Vagina (tissue), 2 donors: ENCODE data around the gene GAS7. TPM values are rescaled to one million over a fixed set of nuclear protein-coding genes. Genes with fewer than 3 reads are reported as not detected.
A peak's percentile ranks its signal among the peaks of the same experiment; 100 is the strongest.

Experiments used
- DNase-seq, 2 donors: peaks; one replicate each; pipeline ENCODE4 v3.0.0-alpha.2; 2017; ENCODE audit errors: extremely low spot score in 2 of 2
- H3K27ac ChIP-seq: fragments of 200-600 bp; sonication (generic); one replicate; pipeline ENCODE4 v1.5.1; 2019
- H3K27me3 ChIP-seq: fragments of 200-600 bp; sonication (generic); one replicate; pipeline ENCODE4 v1.5.1; 2019
- H3K36me3 ChIP-seq, 2 donors: fragments of 200-600 bp; sonication (generic); one replicate each; pipeline ENCODE4 v1.5.1; 2017 to 2019
- H3K4me1 ChIP-seq: fragments of 200-600 bp; sonication (generic); one replicate; pipeline ENCODE4 v1.5.1; 2019
- H3K4me3 ChIP-seq, 2 donors: fragments of 200-600 bp; sonication (generic); 1 replicate in 1 of 2; 2 replicates in 1 of 2; pipeline ENCODE4 v1.5.1; 2016 to 2019
- H3K9me3 ChIP-seq: fragments of 200-600 bp; sonication (generic); one replicate; pipeline ENCODE4 v1.5.1; 2019
- POLR2A ChIP-seq, 2 donors: fragments of 450-650 bp; IDR thresholded peaks; one replicate each; pipeline ENCODE4 v1.6.1; 2017; ENCODE audit warnings: antibody characterized with exemption in 2 of 2, mild to moderate bottlenecking in 2 of 2, moderate library complexity in 2 of 2
- POLR2AphosphoS5 ChIP-seq, 2 donors: sonication (generic); formaldehyde crosslinking; IDR thresholded peaks; one replicate each; pipeline ENCODE4 v1.9.0; 2017; ENCODE audit warnings: antibody characterized with exemption in 2 of 2, mild to moderate bottlenecking in 2 of 2, low read depth in 1 of 2; ENCODE audit not compliant: insufficient read depth in 1 of 2
- intact Hi-C: fragments of 100-400 bp; cut with DNase I; formaldehyde crosslinking; loops from one replicate; pipeline ENCODE4 v1.15.1; 2023
- total RNA-seq: library from RNA; depleted of rRNA; stranded (reverse); fragments of >200 nt; gene quantifications from one replicate; pipeline ENCODE4 v1.2.3, GENCODE V29; 2016
- TF ChIP-seq, protein P1 (sequence below), 3 experiments: fragments of 450-650 bp in 2 of 3; fragments of 200-600 bp in 1 of 3; sonication (generic) in 1 of 3; IDR thresholded peaks; one replicate each; pipeline ENCODE4 v1.5.1; 2017 to 2019; ENCODE audit warnings: antibody characterized with exemption in 3 of 3, mild to moderate bottlenecking in 2 of 3, moderate library complexity in 2 of 3

The GAS7 gene
- total RNA-seq, 1 donor from 2014 or later, result 47.1 TPM

DNA sequence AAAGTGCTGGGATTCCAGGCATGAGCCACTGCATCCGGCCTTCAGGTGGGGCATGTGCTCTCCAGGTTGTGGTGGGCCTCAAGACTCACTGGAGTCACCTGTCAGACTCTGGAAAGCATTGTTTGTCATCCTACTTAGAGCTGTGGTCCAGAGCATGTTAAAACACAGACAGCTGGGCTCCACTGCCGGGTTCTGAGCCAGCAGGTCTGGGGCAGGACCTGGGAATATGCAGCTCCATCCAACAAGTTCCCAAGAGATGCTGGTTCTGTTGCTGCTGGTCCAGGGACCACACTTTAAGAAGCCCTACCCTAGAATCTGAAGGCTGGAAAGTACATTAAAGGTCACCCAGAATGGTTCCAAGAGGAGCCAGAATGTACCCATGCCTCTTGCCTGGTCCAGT is 75.3 kb downstream of the GAS7 start:
- no peaks in the 10 kb centered on the region for H3K9me3 ChIP-seq
- H3K4me3 ChIP-seq, result no peak overlapping the region
- H3K4me1 ChIP-seq, result peaks cover 93% of the 10 kb centered on the region
- peak overlapping the region; percentile 76 for H3K27ac ChIP-seq
- H3K36me3 ChIP-seq, result no peaks in the 10 kb centered on the region
- intact Hi-C loops, result no loop called here
- no peak for DNase-seq
- no peaks in the 10 kb centered on the region for H3K27me3 ChIP-seq
- TF ChIP-seq POLR2AphosphoS5 (IDR thresholded peaks at IDR 0.05; ENCODE audit: insufficient read depth in 1 of 2, low read depth in 1 of 2) (no peak), POLR2A (IDR thresholded peaks at IDR 0.05) (no peak)
- TF ChIP-seq, protein P1, sequence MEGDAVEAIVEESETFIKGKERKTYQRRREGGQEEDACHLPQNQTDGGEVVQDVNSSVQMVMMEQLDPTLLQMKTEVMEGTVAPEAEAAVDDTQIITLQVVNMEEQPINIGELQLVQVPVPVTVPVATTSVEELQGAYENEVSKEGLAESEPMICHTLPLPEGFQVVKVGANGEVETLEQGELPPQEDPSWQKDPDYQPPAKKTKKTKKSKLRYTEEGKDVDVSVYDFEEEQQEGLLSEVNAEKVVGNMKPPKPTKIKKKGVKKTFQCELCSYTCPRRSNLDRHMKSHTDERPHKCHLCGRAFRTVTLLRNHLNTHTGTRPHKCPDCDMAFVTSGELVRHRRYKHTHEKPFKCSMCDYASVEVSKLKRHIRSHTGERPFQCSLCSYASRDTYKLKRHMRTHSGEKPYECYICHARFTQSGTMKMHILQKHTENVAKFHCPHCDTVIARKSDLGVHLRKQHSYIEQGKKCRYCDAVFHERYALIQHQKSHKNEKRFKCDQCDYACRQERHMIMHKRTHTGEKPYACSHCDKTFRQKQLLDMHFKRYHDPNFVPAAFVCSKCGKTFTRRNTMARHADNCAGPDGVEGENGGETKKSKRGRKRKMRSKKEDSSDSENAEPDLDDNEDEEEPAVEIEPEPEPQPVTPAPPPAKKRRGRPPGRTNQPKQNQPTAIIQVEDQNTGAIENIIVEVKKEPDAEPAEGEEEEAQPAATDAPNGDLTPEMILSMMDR (IDR thresholded peaks at IDR 0.05), result no peak

DNA sequence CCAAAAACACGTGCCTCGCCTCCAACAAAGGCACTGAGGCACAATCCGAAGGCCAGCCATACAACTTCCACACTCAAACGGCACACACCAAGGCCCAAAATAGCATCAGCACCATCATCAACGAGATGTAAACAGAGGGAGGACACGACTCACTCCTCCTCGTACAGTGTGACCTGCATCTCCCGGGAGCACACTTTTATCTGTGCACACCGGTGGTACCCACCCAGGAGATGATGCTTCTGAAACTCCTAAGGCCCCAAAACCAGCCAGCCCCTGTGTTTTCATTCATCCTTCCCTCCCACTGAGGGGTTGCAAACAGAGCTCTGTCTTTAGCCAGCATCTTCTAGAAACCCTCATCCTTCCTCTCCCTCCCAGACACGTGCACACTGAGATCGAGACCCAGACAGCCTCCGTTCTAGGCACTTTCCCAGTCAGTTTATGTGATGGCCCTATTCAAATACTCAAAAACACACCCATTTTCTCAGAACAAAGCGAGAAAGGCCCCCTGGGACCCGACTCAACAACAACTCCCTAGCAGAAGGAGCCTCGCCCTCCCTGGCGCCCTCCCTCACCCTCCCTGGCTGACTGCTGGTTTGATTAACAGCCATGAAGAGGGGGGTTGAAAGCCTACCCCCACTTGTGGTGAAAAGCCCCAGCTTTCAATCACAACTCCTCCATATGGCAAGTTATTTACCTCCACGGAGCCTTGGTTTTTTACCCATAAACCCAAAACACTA is 76.3 kb downstream of the GAS7 start:
- Histone ChIP-seq H3K27ac (peak overlapping the region; percentile 76), H3K9me3 (no peaks in the 10 kb centered on the region), H3K4me3 (no peak overlapping the region), H3K27me3 (no peaks in the 10 kb centered on the region), H3K4me1 (peaks cover 98% of the 10 kb centered on the region), H3K36me3 (no peaks in the 10 kb centered on the region)
- intact Hi-C loops, result no loop called here
- DNase-seq, result peak in 1 of 2 donors; percentile 81
- no peak for TF ChIP-seq POLR2AphosphoS5 (IDR thresholded peaks at IDR 0.05; ENCODE audit: insufficient read depth in 1 of 2, low read depth in 1 of 2)
- TF ChIP-seq, protein P1 (IDR thresholded peaks at IDR 0.05), result no peak
- no peak for TF ChIP-seq POLR2A (IDR thresholded peaks at IDR 0.05)

DNA sequence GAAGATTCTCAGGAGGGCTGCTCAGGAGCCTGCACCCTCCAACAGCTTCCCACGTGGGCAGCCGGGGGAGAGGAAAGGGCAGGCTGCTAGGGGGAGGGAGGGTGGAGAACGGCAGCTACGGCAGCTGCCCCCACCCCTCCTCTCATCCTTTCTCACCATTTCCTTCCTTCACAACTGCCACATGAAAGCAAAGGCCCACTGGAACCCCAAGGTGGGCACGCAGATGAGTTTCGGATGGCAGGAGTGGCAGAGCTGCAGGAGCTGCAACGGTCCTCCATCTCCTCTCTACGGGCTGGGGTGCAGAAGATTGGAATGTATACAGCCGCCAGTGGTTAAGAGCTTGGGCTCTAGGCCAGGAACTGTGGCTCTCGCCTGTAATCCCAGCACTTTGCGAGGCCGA is 77.7 kb downstream of the GAS7 start:
- peak overlapping the region in 1 of 2 donors; percentile 2 for H3K4me3 ChIP-seq
- H3K27ac ChIP-seq, result peak overlapping the region; percentile 76
- TF ChIP-seq, protein P1 (IDR thresholded peaks at IDR 0.05), result no peak
- TF ChIP-seq POLR2AphosphoS5 (IDR thresholded peaks at IDR 0.05; ENCODE audit: insufficient read depth in 1 of 2, low read depth in 1 of 2), result no peak
- no peak for TF ChIP-seq POLR2A (IDR thresholded peaks at IDR 0.05)
- no peak for DNase-seq
- no peaks in the 10 kb centered on the region for H3K9me3 ChIP-seq
- intact Hi-C loops, result no loop called here
- H3K27me3 ChIP-seq, result no peaks in the 10 kb centered on the region
- H3K36me3 ChIP-seq, result no peaks in the 10 kb centered on the region
- peaks cover 97% of the 10 kb centered on the region for H3K4me1 ChIP-seq

DNA sequence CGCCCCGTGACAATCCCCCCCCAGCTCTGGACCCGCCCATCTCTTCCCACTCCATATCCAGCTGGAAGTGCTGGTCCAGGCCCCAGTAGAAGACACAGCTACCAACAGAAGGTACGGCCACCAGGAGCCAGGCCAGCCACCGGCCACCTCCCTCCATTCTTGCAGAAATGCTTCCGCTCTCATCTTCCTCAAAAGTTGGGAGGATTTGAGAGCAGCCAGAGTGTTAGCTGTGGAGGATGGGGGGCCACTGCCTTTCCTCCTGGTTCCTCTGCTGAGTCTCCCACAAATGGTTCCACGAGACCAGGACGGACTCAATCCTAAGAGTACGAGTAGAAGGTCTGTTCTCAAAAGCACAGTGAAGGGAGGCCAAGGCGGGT is 78.3 kb downstream of the GAS7 start:
- Histone ChIP-seq H3K36me3 (no peaks in the 10 kb centered on the region), H3K9me3 (no peaks in the 10 kb centered on the region), H3K4me3 (no peak overlapping the region), H3K27ac (peak overlapping the region; percentile 76), H3K4me1 (peaks cover 97% of the 10 kb centered on the region), H3K27me3 (no peaks in the 10 kb centered on the region)
- DNase-seq, result no peak
- TF ChIP-seq, protein P1 (IDR thresholded peaks at IDR 0.05), result no peak
- no peak for TF ChIP-seq POLR2A (IDR thresholded peaks at IDR 0.05)
- TF ChIP-seq POLR2AphosphoS5 (IDR thresholded peaks at IDR 0.05; ENCODE audit: insufficient read depth in 1 of 2, low read depth in 1 of 2), result no peak
- intact Hi-C loops, result no loop called here
